Middle frontal gyrus (tissue), 1 donor: ENCODE data around the gene BCL2L2.
A peak's percentile ranks its signal among the peaks of the same experiment; 100 is the strongest.
"Not testable (repeated sequence)": the region's sequence is repeated elsewhere in the genome, so short reads cannot be mapped to it uniquely, and the experiment has no call there.

Source experiments
- DNase-seq: peaks from one replicate; pipeline ENCODE4 v3.0.0-alpha.2; 2015; ENCODE audit warnings: low spot score; ENCODE audit errors: extremely low spot score

BCL2L2 gene

DNA sequence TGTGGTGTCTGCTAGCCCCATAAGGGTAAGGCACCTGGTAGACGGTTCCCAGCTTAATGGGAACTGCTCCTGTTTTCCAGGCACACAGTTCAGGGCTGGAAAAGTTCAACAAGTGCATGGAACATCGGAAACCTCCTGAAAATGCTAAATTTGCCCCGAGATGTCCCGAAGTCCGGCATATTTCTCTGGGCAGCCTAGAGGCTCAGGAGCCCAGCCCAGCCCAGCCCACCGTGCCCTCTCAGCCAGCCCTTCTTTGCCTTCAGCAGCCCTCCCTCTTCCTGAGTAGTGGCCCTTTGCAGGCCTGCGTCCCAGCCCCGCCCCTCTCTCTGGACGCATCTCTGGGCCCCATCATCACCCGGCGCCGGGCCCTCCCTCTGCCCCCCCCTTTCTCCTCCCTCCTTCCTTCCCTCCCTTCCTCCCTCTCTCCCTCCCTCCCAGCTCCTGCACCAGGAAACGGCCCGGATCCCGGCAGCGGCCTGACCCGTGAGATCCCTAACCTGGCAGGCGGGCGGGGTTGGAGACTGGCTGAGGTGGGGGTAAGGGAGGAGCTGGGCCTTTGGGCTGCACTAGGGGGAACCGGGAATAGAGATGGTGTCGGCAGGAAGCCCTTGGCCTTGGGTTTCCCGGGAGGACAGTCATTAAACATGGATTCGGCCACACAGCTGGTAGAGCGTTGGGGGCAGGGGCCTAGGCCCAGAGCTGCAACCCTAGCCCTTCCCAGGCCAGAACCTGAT lies at the start of gene BCL2L2:
BCL2L2 (plus strand) TSS at position 422 of the 734 bp plus-strand sequence. CDS start 935 bp downstream, outside the sequence.
- no peak for DNase-seq

DNA sequence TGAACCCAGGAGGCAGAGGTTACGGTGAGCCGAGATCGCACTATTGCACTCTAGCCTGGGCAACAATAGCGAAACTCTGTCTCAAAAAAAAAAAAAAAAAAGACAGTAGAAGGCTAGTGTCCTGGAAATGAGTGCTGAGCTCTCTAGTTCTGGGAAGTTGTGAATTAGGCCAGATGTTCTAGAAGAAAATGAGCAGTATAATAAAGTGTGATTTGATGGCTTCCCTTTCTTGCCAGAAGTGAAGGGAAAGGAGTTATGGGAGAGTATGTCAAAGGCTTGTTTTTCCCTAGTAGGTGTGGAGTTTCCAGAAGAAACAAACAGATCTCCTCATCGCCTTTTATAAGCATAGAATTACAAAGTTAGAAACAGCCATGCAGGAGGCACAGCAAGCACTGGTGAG lies 48.4 kb upstream of the BCL2L2 start:
- no peak for DNase-seq

- DNase-seq = no peak
Observed at GRCh38 chr14:23259426-23259825, 47.2 kb upstream of the BCL2L2 start.

- DNase-seq = not testable (repeated sequence)
Observed at GRCh38 chr14:23260849-23261248, 45.8 kb upstream of the BCL2L2 start.

DNA sequence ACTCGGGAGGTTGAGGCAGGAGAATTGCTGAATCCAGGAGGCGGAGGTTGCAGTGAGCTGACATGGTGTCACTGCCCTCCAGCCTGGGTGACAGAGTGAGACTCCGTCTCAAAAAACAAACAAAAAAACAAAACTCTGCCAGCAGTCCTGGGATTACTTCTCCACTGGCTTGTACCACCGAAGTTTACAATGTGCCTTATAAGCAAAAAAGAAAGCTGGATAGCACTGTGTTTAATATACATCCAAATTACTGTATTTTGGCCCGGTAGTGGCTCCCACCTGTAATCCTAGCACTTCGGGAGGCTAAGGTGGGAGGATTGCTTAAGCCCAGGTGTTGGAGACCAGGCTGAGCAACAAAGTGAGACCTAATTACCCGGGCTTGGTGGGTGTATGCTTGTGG lies 37.4 kb upstream of the BCL2L2 start:
- no peak for DNase-seq

- DNase-seq = no peak
Observed at GRCh38 chr14:23275412-23275811, 31.2 kb upstream of the BCL2L2 start.

- no peak for DNase-seq
Observed at GRCh38 chr14:23277189-23277588, 29.4 kb upstream of the BCL2L2 start.

GRCh38 chr14:23277928-23278327 lies 28.7 kb upstream of the BCL2L2 start:
- not testable (repeated sequence) for DNase-seq

DNA sequence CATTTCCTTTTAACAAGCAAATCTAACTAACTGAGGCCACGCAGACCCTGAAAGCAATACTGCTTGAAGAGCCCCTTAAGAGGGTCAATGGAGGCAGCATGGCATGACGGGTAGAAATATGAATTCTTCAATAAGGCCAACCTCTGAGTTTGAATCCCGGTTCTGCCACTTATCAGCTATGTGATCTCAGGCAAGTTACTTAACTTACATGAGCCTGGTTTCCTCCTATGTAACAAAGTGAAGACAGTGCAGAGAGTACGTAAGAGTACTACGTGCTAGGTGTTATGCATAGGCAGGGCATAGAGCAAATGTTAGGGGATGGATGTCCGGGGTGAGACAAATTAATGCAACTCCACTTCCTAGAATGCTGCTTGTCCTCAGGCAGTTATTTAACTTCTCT lies 25.4 kb upstream of the BCL2L2 start:
- DNase-seq = no peak

DNA sequence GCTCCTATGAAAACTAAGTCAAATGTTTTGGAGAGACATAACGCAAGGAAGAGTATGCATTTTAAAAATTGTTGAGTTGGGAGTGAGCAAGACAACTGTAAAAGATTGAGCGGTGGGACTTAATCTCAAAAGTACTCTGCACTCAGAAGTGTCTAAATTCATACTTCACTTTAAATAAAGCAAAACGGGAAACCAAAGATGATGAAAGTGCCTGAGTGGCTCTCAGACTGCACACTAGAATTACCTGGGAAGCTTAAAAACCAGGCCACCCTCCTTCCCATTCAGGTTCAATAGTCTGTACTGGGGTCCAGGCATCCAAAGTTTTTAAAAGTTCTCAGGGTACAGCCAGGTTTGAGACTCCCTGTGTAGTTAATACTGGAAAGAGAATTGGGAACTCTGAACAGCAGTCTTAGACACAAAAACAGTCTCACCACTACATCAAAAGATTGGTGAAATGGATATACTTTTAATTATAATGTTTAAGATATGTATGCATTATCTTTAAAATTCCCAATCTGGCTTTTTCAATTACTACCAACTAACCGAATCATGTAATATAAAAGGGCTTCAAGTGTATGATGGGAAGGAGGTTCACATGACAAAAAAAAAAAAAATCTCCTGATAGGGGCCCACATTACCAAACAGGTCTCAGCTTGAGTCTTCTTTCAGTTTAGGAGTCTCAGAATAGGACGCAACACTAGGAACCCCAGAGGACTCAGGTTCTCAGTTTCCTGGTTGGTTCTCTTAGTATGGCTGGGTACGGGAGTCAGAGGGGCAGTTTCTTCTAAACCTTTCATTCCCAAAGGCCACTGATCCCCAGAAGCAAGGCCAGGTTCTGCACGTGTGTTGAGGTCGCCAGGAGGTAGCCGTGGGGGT lies 21.7 kb upstream of the BCL2L2 start:
- DNase-seq = no peak

DNA sequence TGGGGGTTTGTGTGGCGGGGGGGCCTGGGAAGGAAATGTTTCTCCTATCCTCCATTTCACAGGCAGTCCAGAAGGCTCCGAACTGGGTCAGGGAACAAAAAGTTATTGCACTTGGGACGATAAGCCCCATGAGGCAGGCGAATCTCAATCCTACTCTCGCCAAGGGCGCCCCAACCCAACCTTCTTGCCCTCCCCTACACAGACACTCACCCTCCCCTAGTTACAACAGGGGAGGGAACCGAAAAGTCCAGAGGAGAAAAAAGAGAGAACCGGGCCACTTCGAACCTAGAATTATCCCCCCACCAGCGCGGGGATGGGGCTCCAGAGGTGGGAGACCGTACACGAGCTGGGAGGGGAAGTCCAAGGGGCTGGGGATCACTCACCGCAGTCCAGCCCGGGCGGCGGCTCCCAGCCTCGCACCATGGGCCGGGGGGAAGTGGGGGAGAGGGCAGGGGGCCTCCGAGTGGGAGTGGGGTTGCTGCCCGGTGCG lies 21.1 kb upstream of the BCL2L2 start:
- no peak for DNase-seq

DNA sequence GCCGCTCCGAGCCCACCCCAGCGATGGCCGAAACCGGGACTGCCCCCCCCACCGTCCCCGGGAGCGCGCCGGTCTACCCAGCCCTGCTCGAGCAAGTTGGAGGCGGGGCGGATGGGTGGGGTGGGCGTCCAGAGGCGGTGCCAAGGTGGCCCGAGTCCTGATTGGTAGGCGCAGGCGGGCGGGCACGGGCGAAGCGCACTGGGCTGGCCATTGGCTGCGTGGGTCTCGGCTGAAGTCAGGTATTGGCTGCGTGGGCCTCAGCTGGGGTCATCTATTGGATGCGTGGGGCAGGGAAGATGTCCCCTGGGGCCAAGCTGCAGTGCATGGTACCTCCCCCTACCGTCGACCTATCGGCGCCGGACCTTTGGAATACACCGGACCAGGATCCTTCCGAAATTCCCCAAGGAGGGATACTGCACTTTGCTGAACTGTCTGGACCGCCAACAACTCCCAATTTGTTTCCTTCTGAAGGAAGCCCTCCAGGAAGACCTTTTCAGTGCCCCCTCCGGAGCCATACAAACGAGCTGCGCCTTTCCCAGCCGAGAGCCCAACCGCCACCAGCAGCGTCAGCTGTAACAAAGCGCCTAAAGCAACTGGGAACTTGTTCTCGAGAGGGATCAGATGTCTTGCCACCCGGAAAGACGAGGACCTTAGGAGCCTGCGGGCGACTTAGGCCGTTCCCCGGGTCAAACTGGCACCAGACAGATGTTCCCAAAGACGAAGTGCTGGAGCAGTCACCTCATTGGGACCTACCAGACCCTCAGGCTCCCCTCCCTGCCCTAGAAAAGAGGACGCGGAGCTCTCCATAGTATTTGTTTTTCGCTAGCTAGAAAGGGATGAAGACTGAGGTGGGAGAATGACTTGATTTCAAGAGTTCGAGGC lies 20.4 kb upstream of the BCL2L2 start, which contains the start of gene HOMEZ:
HOMEZ (minus strand) TSS at position 113 of the 882 bp plus-strand sequence. CDS start 180 bp downstream, outside the sequence.
- peak; percentile 95 for DNase-seq

GRCh38 chr14:23286902-23287479 lies 19.6 kb upstream of the BCL2L2 start:
- DNase-seq = no peak

DNA sequence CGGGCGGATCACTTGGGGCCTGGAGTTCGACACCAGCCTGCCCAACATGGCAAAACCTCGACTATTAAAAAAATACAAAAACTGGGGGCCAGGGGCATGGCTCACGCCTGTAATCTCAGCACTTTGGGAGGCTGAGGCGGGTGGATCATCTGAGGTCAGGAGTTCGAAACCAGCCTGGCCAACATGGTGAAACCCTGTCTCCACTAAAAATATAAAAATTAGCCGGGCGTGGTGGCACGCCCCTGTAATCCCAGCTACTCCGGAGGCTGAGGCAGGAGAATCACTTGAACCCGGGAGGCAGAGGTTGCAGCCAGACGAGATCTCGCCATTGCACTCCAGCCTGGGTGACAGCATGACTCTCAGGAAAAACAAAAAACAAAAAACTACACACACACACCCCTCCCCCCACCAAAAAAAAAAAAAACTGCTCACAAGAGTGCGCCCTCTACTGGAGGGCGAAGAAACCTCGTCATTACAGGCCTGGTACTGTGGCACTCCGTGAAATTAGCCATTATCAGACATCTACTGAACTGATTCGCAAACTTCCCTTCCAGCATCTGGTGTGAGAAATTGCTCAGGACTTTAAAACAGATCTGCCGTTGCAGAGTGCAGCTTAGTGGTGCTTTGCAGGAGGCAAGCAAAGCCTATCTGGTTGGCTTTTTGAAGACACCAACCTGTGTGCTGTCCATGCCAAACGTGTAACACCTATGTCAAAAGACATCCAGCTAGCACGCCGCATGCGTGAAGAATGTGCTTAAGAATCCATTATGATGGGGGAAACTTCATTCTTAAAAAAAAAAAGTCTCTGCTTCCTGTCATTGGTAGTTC lies 11.7 kb upstream of the BCL2L2 start:
- DNase-seq = peak; percentile 26

GRCh38 chr14:23296012-23296777 lies 10.4 kb upstream of the BCL2L2 start:
- DNase-seq = no peak

GRCh38 chr14:23297096-23297495 lies 9.5 kb upstream of the BCL2L2 start:
- DNase-seq = no peak

DNA sequence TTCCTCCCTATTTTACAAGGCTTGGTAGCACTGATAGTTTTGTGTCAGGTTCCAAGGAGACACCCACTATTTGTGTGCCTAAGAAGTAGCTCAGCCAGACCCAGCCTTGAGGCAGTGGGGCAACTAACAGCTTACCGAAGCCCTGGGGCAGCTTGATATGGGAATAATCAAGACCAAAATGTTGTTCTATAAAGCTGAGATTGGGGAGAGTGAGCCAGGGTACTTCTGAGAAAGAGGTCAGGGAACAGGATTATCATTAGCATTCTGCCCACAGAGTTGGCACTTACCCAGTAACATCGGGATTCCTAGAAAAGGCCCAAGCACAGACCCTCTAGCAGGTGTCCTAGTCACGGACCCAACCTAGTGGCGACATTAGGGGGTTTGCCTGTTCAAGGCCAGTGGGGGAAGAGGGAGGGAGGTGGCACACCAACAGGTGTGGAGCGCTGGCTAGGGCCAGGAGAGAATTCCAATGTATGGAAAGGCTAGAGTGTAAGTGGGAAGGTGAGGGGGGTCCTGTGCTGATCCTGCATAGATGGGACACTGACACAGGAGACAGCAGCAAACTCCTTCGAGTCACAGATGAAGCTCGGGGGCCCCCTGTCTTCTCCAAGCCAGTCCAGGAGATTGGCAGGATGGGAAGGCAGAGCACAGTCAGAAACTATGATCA lies 8.9 kb upstream of the BCL2L2 start:
- no peak for DNase-seq

- no peak for DNase-seq
Observed at GRCh38 chr14:23299211-23299957, 7.2 kb upstream of the BCL2L2 start.
